SW480 (cell line): ENCODE results near the gene CCNG2.
"Not testable (repeated sequence)": the region's sequence is repeated elsewhere in the genome, so short reads cannot be mapped to it uniquely, and the experiment has no call there.

ENCODE experiments used
- DNase-seq: peaks from one replicate; pipeline ENCODE4 v3.0.0-alpha.2; 2016; ENCODE audit warnings: low spot score

Gene CCNG2

GRCh38 chr4:77156912-77157858 lies at the start of gene CCNG2:
Gene CCNG2, plus strand, starts transcription at chr4:77157207. Its CDS starts 1,326 bp downstream, at chr4:77158533.
- DNase-seq = peak; percentile 77

- DNase-seq = no peak
Observed at GRCh38 chr4:77110730-77111129, 46.3 kb upstream of the CCNG2 start.

GRCh38 chr4:77113069-77113468 lies 43.9 kb upstream of the CCNG2 start:
- no peak for DNase-seq

GRCh38 chr4:77117721-77118120 lies 39.3 kb upstream of the CCNG2 start:
- no peak for DNase-seq

GRCh38 chr4:77120886-77121508 lies 36.0 kb upstream of the CCNG2 start:
- no peak for DNase-seq

- no peak for DNase-seq
Observed at GRCh38 chr4:77121736-77122240, 35.2 kb upstream of the CCNG2 start.

- DNase-seq = no peak
Observed at GRCh38 chr4:77122656-77123055, 34.4 kb upstream of the CCNG2 start.

- DNase-seq = no peak
Observed at GRCh38 chr4:77123411-77123810, 33.6 kb upstream of the CCNG2 start.

- no peak for DNase-seq
Observed at GRCh38 chr4:77124576-77124975, 32.4 kb upstream of the CCNG2 start.

GRCh38 chr4:77125961-77126360 lies 31.0 kb upstream of the CCNG2 start:
- no peak for DNase-seq

GRCh38 chr4:77126809-77127208 lies 30.2 kb upstream of the CCNG2 start:
- no peak for DNase-seq

GRCh38 chr4:77127215-77127614 lies 29.8 kb upstream of the CCNG2 start:
- no peak for DNase-seq

GRCh38 chr4:77127837-77128621 lies 29.0 kb upstream of the CCNG2 start:
- DNase-seq = no peak

GRCh38 chr4:77132652-77133312 lies 24.2 kb upstream of the CCNG2 start:
- DNase-seq = no peak

- not testable (repeated sequence) for DNase-seq
Observed at GRCh38 chr4:77137448-77137847, 19.6 kb upstream of the CCNG2 start.

GRCh38 chr4:77141964-77142645 lies 14.9 kb upstream of the CCNG2 start:
- DNase-seq = no peak

- DNase-seq = no peak
Observed at GRCh38 chr4:77142646-77143028, 14.4 kb upstream of the CCNG2 start.

- DNase-seq = no peak
Observed at GRCh38 chr4:77143091-77143490, 13.9 kb upstream of the CCNG2 start.

- no peak for DNase-seq
Observed at GRCh38 chr4:77145842-77146185, 11.2 kb upstream of the CCNG2 start.

GRCh38 chr4:77146186-77147078 lies 10.6 kb upstream of the CCNG2 start:
- no peak for DNase-seq
